Ovary (tissue), 9 donors: ENCODE results near the gene ALDH1A3. TPM values are rescaled to one million over a fixed set of nuclear protein-coding genes. Genes with fewer than 3 reads are reported as not detected.

Source experiments
- DNase-seq, 5 donors: peaks; one replicate each; pipeline ENCODE4 v3.0.0-alpha.2; 2019 to 2020
- H3K27ac ChIP-seq, 2 donors: fragments of 200-600 bp; one replicate each; pipeline versions ENCODE4 v1.5.1 to v1.8.0; 2019 to 2022
- H3K27me3 ChIP-seq: fragments of 200-600 bp; one replicate; pipeline ENCODE4 v1.8.0; 2022
- H3K36me3 ChIP-seq: fragments of 200-600 bp; sonication (generic); one replicate; pipeline ENCODE4 v1.5.1; 2019
- H3K4me1 ChIP-seq: one replicate; pipeline ENCODE4 v1.8.1; 2013; ENCODE audit warnings: mild to moderate bottlenecking, moderate library complexity; ENCODE audit not compliant: insufficient read depth
- H3K4me3 ChIP-seq: fragments of 200-600 bp; sonication (generic); one replicate; pipeline ENCODE4 v1.5.1; 2017
- H3K9me3 ChIP-seq, 2 donors: fragments of 200-600 bp in 1 of 2; sonication (generic) in 1 of 2; one replicate each; pipeline versions ENCODE4 v1.5.1 to v1.8.1; 2013 to 2019; ENCODE audit warnings: mild to moderate bottlenecking in 1 of 2, moderate library complexity in 1 of 2
- CTCF ChIP-seq, 3 donors: fragments of 450-650 bp in 2 of 3; fragments of 200-600 bp in 1 of 3; IDR thresholded peaks; one replicate each; pipeline versions ENCODE4 v1.5.1 to v1.8.0; 2016 to 2022; ENCODE audit warnings: antibody characterized with exemption in 3 of 3, mild to moderate bottlenecking in 1 of 3
- EP300 ChIP-seq: sonication (generic); formaldehyde crosslinking; IDR thresholded peaks from one replicate; pipeline ENCODE4 v1.6.1; 2017; ENCODE audit warnings: antibody characterized with exemption
- POLR2A ChIP-seq: fragments of 450-650 bp; IDR thresholded peaks from one replicate; pipeline ENCODE4 v1.6.1; 2017; ENCODE audit warnings: antibody characterized with exemption, mild to moderate bottlenecking, moderate library complexity
- WGBS, 3 donors: extraction: QIAGEN DNeasy Blood & Tissue Kit in 1 of 3; methylation state at CpG; one replicate each; pipeline versions ENCODE4 v1.1.5 to v1.1.7; 2013 to 2017; 5-methylcytosine and 5-hydroxymethylcytosine counted together
- intact Hi-C, 4 donors: fragments of 100-400 bp; cut with DNase I; formaldehyde crosslinking; loops; one replicate each; pipeline versions ENCODE4 v1.11.0 to v1.15.1; 2022 to 2023
- polyA plus RNA-seq, 2 donors: library from polyadenylated mRNA; stranded (reverse); fragments of 200-250 nt in 1 of 2; fragments of 350-450 nt in 1 of 2; fragmentation: Illumina TruSeq in 1 of 2; extraction: RNeasy Lipid Tissue Mini Kit (QIAGEN cat#74804) in 1 of 2; gene quantifications; one replicate each; pipeline ENCODE4 v1.2.3, GENCODE V29; 2013 to 2014
- total RNA-seq, 7 donors: library from RNA; depleted of rRNA in 2 of 7; stranded (reverse); fragments of >200 nt in 2 of 7; fragmentation: NEBNext Ultra II Directional in 3 of 7; extraction: Animal tissue kit (Norgen Biotek cat#: 25700) in 3 of 7; gene quantifications; one replicate each; pipeline versions ENCODE4 v1.1.0 to v1.2.4, GENCODE V29; 2016 to 2023
- donor health status: DM: no; HTN: no; CAD: no; lungs with moderate emphysema.
- donor health status: DM: no; HTN: no; CAD: no.
- donor health status: Bipolar disorder and iron deficiency.
- donor health status: DM: yes; HTN: yes; CAD: no.
- donor health status: DM: no; HTN: no; CAD: no.
- donor health status: DM: yes; HTN: yes; CAD: no.

The ALDH1A3 gene
- total and polyA plus RNA-seq, 9 donors = 2.2 to 73.2 (median 9.9) TPM

- Histone ChIP-seq H3K4me3 (no peak overlapping the region), H3K27me3 (no peaks in the 10 kb centered on the region), H3K27ac (no peak overlapping the region), H3K4me1 (peaks cover 5% of the 10 kb centered on the region), H3K9me3 (no peaks in the 10 kb centered on the region), H3K36me3 (no peaks in the 10 kb centered on the region)
- intact Hi-C loops = no loop called here
- WGBS, 3 donors = 88 to 92% (median 90%) methylated on average over 26 of the region's 26 CpGs
- no peak for DNase-seq
- TF ChIP-seq CTCF (IDR thresholded peaks at IDR 0.05) (no peak), POLR2A (no peak), EP300 (no peak)
Observed at GRCh38 chr15:100897221-100898151, 17.9 kb downstream of the ALDH1A3 start.

GRCh38 chr15:100898152-100898490, 18.5 kb downstream of the ALDH1A3 start:
- no peak overlapping the region for H3K27ac ChIP-seq
- WGBS, 3 donors = 85 to 94% (median 93%) methylated on average over 9 of the region's 9 CpGs
- H3K27me3 ChIP-seq = no peaks in the 10 kb centered on the region
- H3K4me1 ChIP-seq = peaks cover 7% of the 10 kb centered on the region
- intact Hi-C loops = no loop called here
- H3K36me3 ChIP-seq = no peaks in the 10 kb centered on the region
- DNase-seq = no peak
- H3K4me3 ChIP-seq = no peak overlapping the region
- TF ChIP-seq EP300 (no peak), CTCF (IDR thresholded peaks at IDR 0.05) (no peak), POLR2A (no peak)
- H3K9me3 ChIP-seq = no peaks in the 10 kb centered on the region

GRCh38 chr15:100898661-100899462, 19.2 kb downstream of the ALDH1A3 start:
- WGBS, 3 donors = 74 to 82% (median 81%) methylated on average over 11 of the region's 11 CpGs
- TF ChIP-seq POLR2A (no peak), CTCF (IDR thresholded peaks at IDR 0.05) (no peak), EP300 (no peak)
- Histone ChIP-seq H3K36me3 (no peaks in the 10 kb centered on the region), H3K4me1 (peaks cover 7% of the 10 kb centered on the region), H3K9me3 (no peaks in the 10 kb centered on the region), H3K27me3 (no peaks in the 10 kb centered on the region), H3K4me3 (no peak overlapping the region), H3K27ac (no peak overlapping the region)
- no peak for DNase-seq
- intact Hi-C loops = no loop called here

- Histone ChIP-seq H3K36me3 (no peaks in the 10 kb centered on the region), H3K27ac (no peak overlapping the region), H3K4me1 (peaks cover 7% of the 10 kb centered on the region), H3K9me3 (no peaks in the 10 kb centered on the region), H3K4me3 (no peak overlapping the region), H3K27me3 (no peaks in the 10 kb centered on the region)
- TF ChIP-seq CTCF (IDR thresholded peaks at IDR 0.05) = no peak
- TF ChIP-seq EP300 = no peak
- TF ChIP-seq POLR2A = no peak
- intact Hi-C loops = no loop called here
- DNase-seq = no peak
- 62 to 74% (median 74%) methylated on average over 5 of the region's 5 CpGs for WGBS, 3 donors
Observed at GRCh38 chr15:100899601-100900000, 20.0 kb downstream of the ALDH1A3 start.
